PC-9 (cell line): ENCODE data around the gene NFE2L3. TPM values are rescaled to one million over a fixed set of nuclear protein-coding genes. Genes with fewer than 3 reads are reported as not detected.

Experiments
- BruUV-seq: library from RNA; stranded (reverse); fragments of 400-500 nt; replicated peaks from 2 replicates; lab custom pipeline; 2021; lab: Mats Ljungman, UMichigan
- CTCF ChIA-PET: fragments of 300-600 bp; sonication (Branson Sonifier 250); formaldehyde crosslinking; loops from one replicate; lab custom pipeline; 2022; ENCODE audit warnings: antibody characterized with exemption; lab: Charles Lee
- POLR2A ChIA-PET: fragments of 300-600 bp; sonication (Branson Sonifier 250); formaldehyde crosslinking; loops from one replicate; lab custom pipeline; 2022; ENCODE audit warnings: antibody characterized with exemption; ENCODE audit not compliant: unreplicated experiment; lab: Charles Lee
- DNase-seq, 2 experiments: peaks; one replicate each; pipeline versions ENCODE4 v3.0.0 to v3.0.0-alpha.2; 2015 to 2022; ENCODE audit warnings: mixed read lengths in 1 of 2
- H2AFZ ChIP-seq: fragments of 200-600 bp; sonication (generic); 2 replicates; pipeline ENCODE4 v1.8.1; 2017; ENCODE audit warnings: antibody characterized with exemption
- H3F3A ChIP-seq: fragments of 200-600 bp; sonication (generic); 2 replicates; pipeline ENCODE4 v1.8.1; 2017; ENCODE audit warnings: antibody characterized with exemption, mild to moderate bottlenecking, low read depth; ENCODE audit not compliant: insufficient read depth
- H3K27ac ChIP-seq: fragments of 200-600 bp; sonication (generic); 2 replicates; pipeline ENCODE4 v1.6.1; 2016; ENCODE audit warnings: mixed run types
- H3K27me3 ChIP-seq: fragments of 200-600 bp; sonication (generic); 2 replicates; pipeline ENCODE4 v1.6.1; 2016; ENCODE audit warnings: low read depth, mixed run types; ENCODE audit not compliant: insufficient read depth
- H3K36me3 ChIP-seq: fragments of 200-600 bp; sonication (generic); 2 replicates; pipeline ENCODE4 v1.6.1; 2016; ENCODE audit warnings: low read depth, mixed run types
- H3K4me1 ChIP-seq: fragments of 200-600 bp; sonication (generic); replicated peaks from 2 replicates; pipeline ENCODE4 v1.6.1; 2016; ENCODE audit warnings: mixed run types; ENCODE audit not compliant: insufficient read depth
- H3K4me2 ChIP-seq: fragments of 200-600 bp; sonication (generic); 2 replicates; pipeline ENCODE4 v1.6.1; 2017; ENCODE audit warnings: mixed run types
- H3K4me3 ChIP-seq: fragments of 200-600 bp; sonication (generic); 2 replicates; pipeline ENCODE4 v1.6.1; 2016; ENCODE audit warnings: mixed run types
- H3K79me2 ChIP-seq: fragments of 200-600 bp; sonication (generic); 2 replicates; pipeline ENCODE4 v1.6.1; 2017; ENCODE audit warnings: low read depth, mixed run types
- H3K9me2 ChIP-seq: fragments of 200-600 bp; sonication (generic); 2 replicates; pipeline ENCODE4 v1.8.1; 2017; ENCODE audit warnings: mild to moderate bottlenecking; ENCODE audit not compliant: insufficient read depth
- H3K9me3 ChIP-seq: fragments of 200-600 bp; sonication (generic); 2 replicates; pipeline ENCODE4 v1.8.1; 2016; ENCODE audit warnings: low read depth; ENCODE audit not compliant: insufficient read depth
- H4K20me1 ChIP-seq: fragments of 200-600 bp; sonication (generic); 2 replicates; pipeline ENCODE4 v1.8.1; 2017; ENCODE audit not compliant: insufficient read depth
- EZH2 ChIP-seq: fragments of 200-600 bp; sonication (generic); IDR thresholded peaks from 2 replicates; pipeline ENCODE4 v1.8.0; 2017; ENCODE audit warnings: antibody characterized with exemption, low read depth
- intact Hi-C: fragments of 100-400 bp; cut with micrococcal nuclease; formaldehyde crosslinking; loops from one replicate; pipeline ENCODE4 v1.10.0; 2022; ENCODE audit not compliant: unreplicated experiment
- total RNA-seq: library from RNA; stranded (reverse); gene quantifications from 2 replicates; pipeline ENCODE4 v1.2.3, GENCODE V29; 2021
- TF ChIP-seq, protein P1 (sequence below): fragments of 200-600 bp; sonication (generic); conservative IDR thresholded peaks from 2 replicates; pipeline ENCODE4 v1.6.1; 2017; ENCODE audit warnings: mixed run types, antibody characterized with exemption, mild to moderate bottlenecking, moderate library complexity

The NFE2L3 gene
- total RNA-seq, 1 experiment from 2014 or later: 49.1 TPM

DNA sequence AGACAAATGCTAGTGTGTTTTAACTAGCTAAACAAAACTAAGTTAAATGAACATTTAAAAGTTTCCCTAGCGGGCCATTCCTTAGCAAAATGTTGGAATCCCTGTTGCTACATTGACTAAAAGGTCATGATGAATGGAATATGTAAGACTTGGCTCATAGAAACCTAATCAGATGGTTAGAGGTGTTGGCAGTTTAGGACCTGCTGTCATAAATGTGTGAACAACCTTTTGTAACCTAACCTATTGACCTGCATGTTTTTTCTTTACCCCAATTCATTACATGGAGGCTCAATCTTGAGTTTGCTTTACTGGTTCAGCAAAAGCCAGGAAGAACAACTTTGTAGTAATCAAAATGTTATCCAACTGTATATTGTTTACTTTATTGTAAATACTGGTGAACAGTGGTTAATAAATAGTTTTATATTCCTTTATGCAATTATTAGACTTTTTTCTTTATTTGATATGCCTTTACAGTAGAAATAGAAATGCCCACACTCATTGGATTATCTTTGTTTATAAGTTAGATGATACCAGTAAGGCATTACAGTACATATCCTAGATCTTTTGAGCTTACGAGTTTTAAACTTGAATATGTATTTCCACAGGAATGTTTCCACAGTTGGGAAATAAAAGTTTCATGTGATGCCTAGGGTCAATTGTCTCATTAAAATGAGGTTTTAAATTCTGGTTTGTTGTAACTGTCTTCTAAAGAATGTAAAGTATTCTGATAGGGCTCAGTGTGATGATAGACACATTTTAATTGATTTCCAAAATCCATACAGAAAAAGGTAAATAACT is 61.1 kb downstream of the NFE2L3 start:
- Histone ChIP-seq H4K20me1 (peaks cover 26% of the 10 kb centered on the region), H3K4me1 (no peaks in the 10 kb centered on the region), H3K79me2 (peaks cover 21% of the 10 kb centered on the region), H3K27me3 (no peaks in the 10 kb centered on the region), H2AFZ (no peak overlapping the region), H3F3A (peaks cover 71% of the 10 kb centered on the region), H3K4me3 (no peak overlapping the region), H3K9me3 (no peaks in the 10 kb centered on the region), H3K36me3 (peaks cover 47% of the 10 kb centered on the region), H3K9me2 (no peaks in the 10 kb centered on the region), H3K4me2 (no peak overlapping the region), H3K27ac (peak overlapping the region; percentile 7; the same call in 1 of the 2 replicates)
- CTCF ChIA-PET: no interaction called here
- intact Hi-C loops: no loop called here
- no TSS peak for BruUV-seq
- DNase-seq: no peak
- TF ChIP-seq, protein P1, sequence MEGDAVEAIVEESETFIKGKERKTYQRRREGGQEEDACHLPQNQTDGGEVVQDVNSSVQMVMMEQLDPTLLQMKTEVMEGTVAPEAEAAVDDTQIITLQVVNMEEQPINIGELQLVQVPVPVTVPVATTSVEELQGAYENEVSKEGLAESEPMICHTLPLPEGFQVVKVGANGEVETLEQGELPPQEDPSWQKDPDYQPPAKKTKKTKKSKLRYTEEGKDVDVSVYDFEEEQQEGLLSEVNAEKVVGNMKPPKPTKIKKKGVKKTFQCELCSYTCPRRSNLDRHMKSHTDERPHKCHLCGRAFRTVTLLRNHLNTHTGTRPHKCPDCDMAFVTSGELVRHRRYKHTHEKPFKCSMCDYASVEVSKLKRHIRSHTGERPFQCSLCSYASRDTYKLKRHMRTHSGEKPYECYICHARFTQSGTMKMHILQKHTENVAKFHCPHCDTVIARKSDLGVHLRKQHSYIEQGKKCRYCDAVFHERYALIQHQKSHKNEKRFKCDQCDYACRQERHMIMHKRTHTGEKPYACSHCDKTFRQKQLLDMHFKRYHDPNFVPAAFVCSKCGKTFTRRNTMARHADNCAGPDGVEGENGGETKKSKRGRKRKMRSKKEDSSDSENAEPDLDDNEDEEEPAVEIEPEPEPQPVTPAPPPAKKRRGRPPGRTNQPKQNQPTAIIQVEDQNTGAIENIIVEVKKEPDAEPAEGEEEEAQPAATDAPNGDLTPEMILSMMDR: no peak
- TF ChIP-seq EZH2: no peak
- POLR2A ChIA-PET: no interaction called here

DNA sequence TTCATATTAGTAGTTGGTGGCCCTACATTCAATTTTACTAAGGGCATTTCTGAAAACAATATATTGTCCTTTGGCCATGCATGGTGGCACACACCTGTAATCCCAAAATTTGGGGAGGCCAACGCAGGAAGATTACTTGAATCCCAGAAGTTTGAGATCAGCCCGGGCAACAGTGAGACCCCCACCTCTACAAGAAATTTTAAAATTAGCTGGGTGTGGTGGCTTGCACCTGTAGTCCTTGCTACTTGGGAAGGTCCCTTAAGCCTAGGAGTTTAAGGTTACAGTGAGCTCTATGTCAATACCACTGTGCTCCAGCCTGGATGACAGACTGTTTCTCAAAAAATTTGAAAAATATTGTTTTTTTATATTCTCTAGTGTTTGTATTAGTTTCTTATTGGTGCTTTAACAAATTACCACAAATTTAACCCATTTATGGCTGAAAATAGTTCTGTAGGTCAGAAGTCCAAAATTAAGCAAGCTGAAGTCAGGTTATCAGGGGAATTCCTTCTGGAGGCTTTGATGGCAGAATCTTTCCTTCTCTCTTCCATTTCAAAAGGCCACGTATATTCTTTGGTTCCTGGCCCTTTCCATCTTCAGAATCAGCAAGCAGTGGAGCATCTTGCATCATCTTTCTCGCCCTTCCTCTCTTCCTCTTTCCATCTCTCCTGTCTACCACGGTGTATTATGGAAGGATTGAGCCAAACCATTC is 62.0 kb downstream of the NFE2L3 start:
- H3K9me3 ChIP-seq: no peaks in the 10 kb centered on the region
- H3K9me2 ChIP-seq: no peaks in the 10 kb centered on the region
- H4K20me1 ChIP-seq: peaks cover 20% of the 10 kb centered on the region
- no peaks in the 10 kb centered on the region for H3K27me3 ChIP-seq
- no peak overlapping the region for H2AFZ ChIP-seq
- no peak for DNase-seq
- H3K36me3 ChIP-seq: peaks cover 41% of the 10 kb centered on the region
- H3F3A ChIP-seq: peaks cover 65% of the 10 kb centered on the region
- H3K4me3 ChIP-seq: no peak overlapping the region
- H3K79me2 ChIP-seq: peaks cover 15% of the 10 kb centered on the region
- intact Hi-C loops: no loop called here
- ChIA-PET CTCF (no interaction called here), POLR2A (interaction anchor here (0.8 kb wide), 1 partner anchor 21 kb away, joined by 6 read pairs; no protein-coding TSS in a partner anchor)
- no TSS peak for BruUV-seq
- no peaks in the 10 kb centered on the region for H3K4me1 ChIP-seq
- TF ChIP-seq, protein P1: no peak
- no peak for TF ChIP-seq EZH2
- H3K4me2 ChIP-seq: no peak overlapping the region
- peak overlapping the region; percentile 4; the same call in 1 of the 2 replicates for H3K27ac ChIP-seq

DNA sequence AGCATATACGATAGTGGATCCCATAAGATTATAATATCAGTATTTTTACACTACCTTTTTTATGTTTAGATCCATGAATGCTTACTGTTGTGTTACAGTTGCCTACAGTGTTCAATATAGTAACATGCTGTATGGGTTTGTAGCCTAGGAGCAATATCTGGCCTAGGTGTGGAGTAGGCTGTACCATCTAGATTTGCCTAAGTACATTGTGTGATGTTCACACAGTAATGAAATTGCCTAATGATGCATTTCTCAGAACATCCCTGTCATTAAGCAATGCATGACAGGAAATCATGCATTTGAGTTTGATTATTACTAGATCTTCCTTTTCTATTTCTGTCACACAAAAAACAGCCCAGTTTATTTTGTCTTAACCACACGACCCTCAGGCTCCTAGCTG is 64.1 kb downstream of the NFE2L3 start:
- Histone ChIP-seq H3K9me3 (no peaks in the 10 kb centered on the region), H3K4me3 (no peak overlapping the region), H3F3A (peaks cover 45% of the 10 kb centered on the region), H3K27me3 (no peaks in the 10 kb centered on the region), H4K20me1 (peaks cover 5% of the 10 kb centered on the region; the same call in 1 of the 2 replicates), H3K27ac (no peak overlapping the region), H3K79me2 (no peaks in the 10 kb centered on the region), H3K9me2 (no peaks in the 10 kb centered on the region), H3K4me1 (no peaks in the 10 kb centered on the region), H3K36me3 (peaks cover 20% of the 10 kb centered on the region), H3K4me2 (no peak overlapping the region), H2AFZ (no peak overlapping the region)
- no TSS peak for BruUV-seq
- ChIA-PET CTCF (no interaction called here), POLR2A (no interaction called here)
- intact Hi-C loops: no loop called here
- TF ChIP-seq, protein P1: no peak
- TF ChIP-seq EZH2: no peak
- no peak for DNase-seq
